ENCODE results near the gene ABLIM3. TPM values are rescaled to one million over a fixed set of nuclear protein-coding genes. Genes with fewer than 3 reads are reported as not detected.

Gene ABLIM3
- polyA plus RNA-seq, 1 donor (not counting 4 experiments of a cell fraction or from before 2014, with no cell fraction given) = 7.9 TPM

DNA sequence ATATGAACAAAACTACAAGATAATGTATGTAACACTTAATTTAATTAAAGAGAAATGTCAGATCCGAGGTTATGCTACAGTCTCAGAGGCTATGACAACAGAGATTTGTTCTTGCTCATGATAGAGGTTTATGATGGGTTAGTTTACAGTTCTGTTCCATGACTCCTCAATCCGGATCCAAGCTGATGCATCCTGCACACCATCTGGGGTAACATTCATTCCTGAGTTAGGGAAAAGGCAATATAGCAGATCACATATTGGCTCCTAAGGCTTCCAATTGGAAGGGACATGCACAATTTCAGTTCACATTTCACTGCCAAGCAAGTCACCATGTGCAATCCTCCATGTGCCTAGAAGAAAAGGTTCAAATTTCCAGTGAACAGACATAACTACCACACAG lies 40.4 kb downstream of the ABLIM3 start:
- DNase-seq (ENCODE audit: low read depth, low spot score) (no peak), FAIRE-seq (no peak)
- no peaks in the 10 kb centered on the region for H3K27me3 ChIP-seq (ENCODE audit: control insufficient read depth, extremely low read depth, insufficient read depth, low read length)
- no peaks in the 10 kb centered on the region for H3K4me1 ChIP-seq (ENCODE audit: control insufficient read depth, extremely low read depth, insufficient read depth, low read length)
- no peaks in the 10 kb centered on the region for H3K9me3 ChIP-seq (ENCODE audit: control insufficient read depth, low read depth, low read length)
- H3K9me1 ChIP-seq (ENCODE audit: control insufficient read depth, extremely low read depth, insufficient read depth, low read length) = no peaks in the 10 kb centered on the region
- H3K9ac ChIP-seq (ENCODE audit: control insufficient read depth, extremely low read depth, insufficient read depth, low read length) = no peak overlapping the region
- no peak overlapping the region for H3K27ac ChIP-seq (ENCODE audit: control insufficient read depth, insufficient read depth, low read length)
- no peak overlapping the region for H3K4me3 ChIP-seq (ENCODE audit: control insufficient read depth in 2 of 3, extremely low read depth in 1 of 3, insufficient read depth in 2 of 3, low read depth in 1 of 3, low read length in 3 of 3)
- dilution Hi-C loops (cut with MboI; ENCODE audit: extremely low pct_ligation_motif_present, low sequenced_read_pairs) = no loop called here
- no peak overlapping the region for H3K4me2 ChIP-seq (ENCODE audit: control insufficient read depth, extremely low read depth, insufficient read depth, low read depth, low read length)
- H3K36me3 ChIP-seq (ENCODE audit: control insufficient read depth in 2 of 2, extremely low read depth in 1 of 2, insufficient read depth in 2 of 2, low read length in 2 of 2) = peaks cover 0 to 2% of the 10 kb centered on the region in 2 experiments
- H3K79me2 ChIP-seq (ENCODE audit: control insufficient read depth, insufficient read depth, low read length) = no peaks in the 10 kb centered on the region
- TF ChIP-seq, protein P1, sequence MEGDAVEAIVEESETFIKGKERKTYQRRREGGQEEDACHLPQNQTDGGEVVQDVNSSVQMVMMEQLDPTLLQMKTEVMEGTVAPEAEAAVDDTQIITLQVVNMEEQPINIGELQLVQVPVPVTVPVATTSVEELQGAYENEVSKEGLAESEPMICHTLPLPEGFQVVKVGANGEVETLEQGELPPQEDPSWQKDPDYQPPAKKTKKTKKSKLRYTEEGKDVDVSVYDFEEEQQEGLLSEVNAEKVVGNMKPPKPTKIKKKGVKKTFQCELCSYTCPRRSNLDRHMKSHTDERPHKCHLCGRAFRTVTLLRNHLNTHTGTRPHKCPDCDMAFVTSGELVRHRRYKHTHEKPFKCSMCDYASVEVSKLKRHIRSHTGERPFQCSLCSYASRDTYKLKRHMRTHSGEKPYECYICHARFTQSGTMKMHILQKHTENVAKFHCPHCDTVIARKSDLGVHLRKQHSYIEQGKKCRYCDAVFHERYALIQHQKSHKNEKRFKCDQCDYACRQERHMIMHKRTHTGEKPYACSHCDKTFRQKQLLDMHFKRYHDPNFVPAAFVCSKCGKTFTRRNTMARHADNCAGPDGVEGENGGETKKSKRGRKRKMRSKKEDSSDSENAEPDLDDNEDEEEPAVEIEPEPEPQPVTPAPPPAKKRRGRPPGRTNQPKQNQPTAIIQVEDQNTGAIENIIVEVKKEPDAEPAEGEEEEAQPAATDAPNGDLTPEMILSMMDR (optimal IDR thresholded peaks at IDR 0.05 in 1 of 3, IDR thresholded peaks at IDR 0.05 in 1 of 3, conservative IDR thresholded peaks at IDR 0.05 in 1 of 3; ENCODE audit: extremely low read depth in 1 of 3, insufficient read depth in 2 of 3, low read length in 3 of 3) = no peak
- TF ChIP-seq EZH2 (IDR thresholded peaks at IDR 0.05; ENCODE audit: low read length) = no peak
- H4K20me1 ChIP-seq (ENCODE audit: control insufficient read depth, extremely low read depth, insufficient read depth, low read length) = no peaks in the 10 kb centered on the region
- no peak overlapping the region for H2AFZ ChIP-seq (ENCODE audit: control insufficient read depth, low read length)

DNA sequence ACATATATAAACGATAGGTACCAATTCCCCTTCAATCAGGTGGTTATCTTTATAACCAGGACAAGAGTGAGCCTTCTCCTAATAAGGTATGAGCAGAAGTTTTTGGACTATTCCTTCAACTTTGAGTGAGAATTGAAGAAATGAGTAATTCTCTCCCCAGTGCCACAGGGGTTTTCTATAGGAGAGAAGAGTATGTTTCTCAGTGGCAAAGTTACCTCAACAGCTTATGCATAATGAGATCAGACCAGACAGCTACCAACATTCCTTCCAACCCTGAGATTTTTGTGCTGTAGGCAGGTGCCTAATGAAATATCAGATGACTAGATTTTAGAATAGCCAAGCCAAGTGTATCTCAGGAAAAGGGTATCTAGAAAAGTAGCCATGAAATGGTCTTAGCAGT lies 40.9 kb downstream of the ABLIM3 start:
- Histone ChIP-seq H2AFZ (ENCODE audit: control insufficient read depth, low read length) (no peak overlapping the region), H3K9ac (ENCODE audit: control insufficient read depth, extremely low read depth, insufficient read depth, low read length) (no peak overlapping the region), H4K20me1 (ENCODE audit: control insufficient read depth, extremely low read depth, insufficient read depth, low read length) (no peaks in the 10 kb centered on the region), H3K79me2 (ENCODE audit: control insufficient read depth, insufficient read depth, low read length) (no peaks in the 10 kb centered on the region), H3K27ac (ENCODE audit: control insufficient read depth, insufficient read depth, low read length) (no peak overlapping the region), H3K9me3 (ENCODE audit: control insufficient read depth, low read depth, low read length) (no peaks in the 10 kb centered on the region), H3K4me3 (ENCODE audit: control insufficient read depth in 2 of 3, extremely low read depth in 1 of 3, insufficient read depth in 2 of 3, low read depth in 1 of 3, low read length in 3 of 3) (no peak overlapping the region), H3K4me2 (ENCODE audit: control insufficient read depth, extremely low read depth, insufficient read depth, low read depth, low read length) (no peak overlapping the region), H3K27me3 (ENCODE audit: control insufficient read depth, extremely low read depth, insufficient read depth, low read length) (no peaks in the 10 kb centered on the region), H3K36me3 (ENCODE audit: control insufficient read depth in 2 of 2, extremely low read depth in 1 of 2, insufficient read depth in 2 of 2, low read length in 2 of 2) (peaks cover 0 to 2% of the 10 kb centered on the region in 2 experiments), H3K4me1 (ENCODE audit: control insufficient read depth, extremely low read depth, insufficient read depth, low read length) (peaks cover 4% of the 10 kb centered on the region), H3K9me1 (ENCODE audit: control insufficient read depth, extremely low read depth, insufficient read depth, low read length) (no peaks in the 10 kb centered on the region)
- dilution Hi-C loops (cut with MboI; ENCODE audit: extremely low pct_ligation_motif_present, low sequenced_read_pairs) = no loop called here
- no peak for DNase-seq (ENCODE audit: low read depth, low spot score)
- peak; percentile 49 for FAIRE-seq
- TF ChIP-seq, protein P1 (optimal IDR thresholded peaks at IDR 0.05 in 1 of 3, IDR thresholded peaks at IDR 0.05 in 1 of 3, conservative IDR thresholded peaks at IDR 0.05 in 1 of 3; ENCODE audit: extremely low read depth in 1 of 3, insufficient read depth in 2 of 3, low read length in 3 of 3) = no peak
- no peak for TF ChIP-seq EZH2 (IDR thresholded peaks at IDR 0.05; ENCODE audit: low read length)
